Stomach (tissue), 4 donors: ENCODE results near the gene STRN4.

Experiments used
- CTCF ChIP-seq, 7 experiments: fragments of 450-650 bp in 4 of 7; fragments of 200-600 bp in 3 of 7; sonication (generic) in 3 of 7; IDR thresholded peaks; one replicate each; pipeline ENCODE4 v1.5.1; 2016 to 2019; ENCODE audit warnings: antibody characterized with exemption in 7 of 7, control low read depth in 2 of 7, mild to moderate bottlenecking in 1 of 7
- POLR2A ChIP-seq, 4 donors: fragments of 450-650 bp; IDR thresholded peaks; one replicate each; pipeline ENCODE4 v1.6.1; 2016; ENCODE audit warnings: antibody characterized with exemption in 4 of 4, control low read depth in 2 of 4, mild to moderate bottlenecking in 1 of 4, moderate library complexity in 1 of 4

GRCh38 chr19:46716672-46717033, 29.6 kb downstream of the STRN4 start:
- TF ChIP-seq POLR2A (IDR thresholded peaks at IDR 0.05) (no peak), CTCF (IDR thresholded peaks at IDR 0.05) (no peak)
